AG10803 (cell line): ENCODE data around the gene UTRN.

ENCODE experiments used
- DNase-seq: peaks from one replicate; pipeline ENCODE4 v3.0.0; 2010; ENCODE audit warnings: low read depth
- H3K4me3 ChIP-seq: 2 replicates; pipeline ENCODE4 v1.5.1; 2011; ENCODE audit warnings: mild to moderate bottlenecking, low read length, control low read depth
- CTCF ChIP-seq: conservative IDR thresholded peaks from 2 replicates; pipeline ENCODE4 v1.5.1; 2011; ENCODE audit warnings: mild to moderate bottlenecking, low read length, control low read depth, inconsistent platforms

UTRN gene

GRCh38 chr6:144311361-144311760, 26.2 kb downstream of the UTRN start:
- no peak overlapping the region for H3K4me3 ChIP-seq
- no peak for TF ChIP-seq CTCF
- no peak for DNase-seq

GRCh38 chr6:144314003-144314485, 28.9 kb downstream of the UTRN start:
- no peak for DNase-seq
- TF ChIP-seq CTCF, result no peak
- H3K4me3 ChIP-seq, result no peak overlapping the region

GRCh38 chr6:144314562-144314961, 29.4 kb downstream of the UTRN start:
- no peak overlapping the region for H3K4me3 ChIP-seq
- DNase-seq, result no peak

GRCh38 chr6:144315226-144315980, 30.3 kb downstream of the UTRN start:
- H3K4me3 ChIP-seq, result no peak overlapping the region
- no peak for TF ChIP-seq CTCF
- DNase-seq, result no peak

More at GRCh38 chr6:144314562-144314961, 29.4 kb downstream of the UTRN start:
- no peak for TF ChIP-seq CTCF

- no peak for DNase-seq
- no peak overlapping the region for H3K4me3 ChIP-seq
- TF ChIP-seq CTCF, result no peak
Measured at GRCh38 chr6:144315981-144316861, 31.1 kb downstream of the UTRN start.

GRCh38 chr6:144316862-144317195, 31.7 kb downstream of the UTRN start:
- no peak for TF ChIP-seq CTCF
- H3K4me3 ChIP-seq, result no peak overlapping the region
- no peak for DNase-seq
